HG02981 (cell line): ENCODE results near the gene MRPL44.
"Not testable (repeated sequence)": the region's sequence is repeated elsewhere in the genome, so short reads cannot be mapped to it uniquely, and the experiment has no call there.

Experiments used
- ATAC-seq: cut with Tn5 transposase; IDR thresholded peaks from one replicate; pipeline ENCODE4 v1.9.1; 2021; ENCODE audit warnings: mild to moderate bottlenecking, moderate library complexity; ENCODE audit not compliant: unreplicated experiment

Gene MRPL44

DNA sequence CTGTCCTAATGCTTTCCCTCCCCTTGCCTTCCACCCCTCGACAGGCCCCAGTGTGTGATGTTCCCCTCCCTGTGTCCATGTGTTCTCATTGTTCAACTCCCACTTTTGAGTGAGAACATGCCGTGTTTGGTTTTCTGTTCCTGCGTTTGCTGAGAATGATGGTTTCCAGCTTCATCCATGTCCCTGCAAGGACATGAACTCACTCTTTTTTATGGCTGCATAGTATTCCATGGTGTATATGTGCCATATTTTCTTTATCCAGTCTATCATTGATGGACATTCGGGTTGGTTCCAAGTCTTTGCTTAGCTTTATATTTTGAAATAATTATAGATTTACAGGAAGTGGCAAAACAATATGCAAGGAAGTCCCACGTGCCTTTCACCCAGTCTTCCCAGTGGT lies 43.4 kb downstream of the MRPL44 start:
- ATAC-seq, result not testable (repeated sequence)

DNA sequence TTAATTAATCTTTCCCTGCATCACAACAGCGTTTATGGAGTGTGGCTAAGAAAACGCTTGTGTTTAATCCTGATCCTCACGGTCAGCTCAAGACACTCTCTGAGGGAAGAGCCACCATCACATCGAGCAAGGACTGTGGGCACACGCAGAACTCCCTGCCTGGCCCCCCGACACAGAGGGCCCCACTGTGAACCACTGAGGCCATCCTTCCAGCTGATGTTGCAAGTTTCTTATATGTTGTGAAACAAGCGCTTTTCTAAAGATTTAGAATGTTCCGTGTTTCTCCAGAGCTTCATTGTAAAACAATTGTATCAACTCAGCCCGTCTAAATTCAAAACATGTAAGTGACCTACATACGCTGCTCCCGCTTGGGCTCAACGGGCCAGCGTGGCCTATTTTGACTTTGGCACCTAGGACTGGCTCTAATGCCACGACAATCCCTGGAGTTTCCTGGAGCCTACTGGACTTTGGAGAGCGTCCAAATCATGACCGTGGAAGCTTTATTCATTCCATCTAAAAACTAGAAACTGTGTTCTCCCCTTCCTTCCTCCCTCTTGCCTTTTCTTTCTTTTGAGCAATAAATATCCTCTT lies 46.9 kb downstream of the MRPL44 start:
- no peak for ATAC-seq

DNA sequence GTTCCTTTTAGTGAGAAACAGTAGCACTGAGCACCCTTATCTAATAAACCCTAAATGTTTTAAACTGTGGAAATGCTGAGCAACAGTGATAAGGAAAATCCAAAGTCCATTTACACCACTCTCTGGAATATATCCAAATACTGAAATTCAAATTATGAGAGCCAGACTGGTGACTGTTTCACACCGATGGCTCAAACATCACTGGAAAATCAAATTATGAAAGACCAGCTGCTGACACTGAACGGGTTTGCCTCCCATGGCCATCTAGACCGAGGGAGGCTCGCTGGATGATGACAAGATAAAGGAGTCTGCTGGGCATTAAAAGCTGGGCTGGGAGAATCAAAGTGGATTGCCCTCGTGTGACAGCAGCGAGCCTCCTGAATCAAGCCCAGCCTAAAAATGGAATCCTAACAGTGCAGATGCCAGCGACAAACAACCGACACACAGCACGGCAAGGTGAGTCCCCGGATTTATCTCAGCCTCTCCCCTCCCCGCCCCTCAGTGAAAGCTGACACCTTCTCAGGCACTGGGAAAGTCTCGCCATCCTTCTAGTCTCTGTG lies 51.5 kb downstream of the MRPL44 start:
- no peak for ATAC-seq

DNA sequence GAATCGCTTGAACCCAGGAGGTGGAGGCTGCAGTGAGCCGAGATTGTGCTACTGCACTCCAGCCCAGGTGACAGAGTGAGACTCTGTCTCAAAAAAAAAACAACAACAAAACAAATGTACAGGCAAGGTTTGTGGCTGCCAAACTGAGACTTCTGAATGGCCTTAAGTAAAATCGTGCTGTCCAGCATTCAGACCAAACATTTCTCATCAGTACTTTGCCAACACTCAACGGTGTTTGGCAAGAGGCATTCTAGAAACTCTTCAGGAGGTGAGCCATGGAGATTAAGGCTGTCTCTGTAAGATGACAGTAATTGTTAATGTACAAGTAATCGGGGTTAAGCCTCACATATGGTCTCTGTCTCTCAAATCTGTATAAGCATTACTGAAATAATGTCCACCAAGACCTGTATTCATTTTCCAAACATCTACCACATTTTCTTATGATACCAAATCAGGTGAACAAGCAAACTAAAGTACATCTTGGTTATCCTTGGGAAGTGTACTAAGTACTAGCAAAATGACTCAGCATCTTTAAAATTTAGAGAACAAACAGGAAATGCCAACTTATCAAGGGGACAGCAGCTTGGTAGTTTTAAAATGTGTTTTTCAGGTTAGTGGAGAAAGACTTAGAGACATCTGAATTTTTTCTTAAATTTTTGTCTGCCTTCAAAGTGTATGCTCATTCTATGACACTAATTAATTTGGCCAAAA lies 52.5 kb downstream of the MRPL44 start:
- ATAC-seq, result no peak

DNA sequence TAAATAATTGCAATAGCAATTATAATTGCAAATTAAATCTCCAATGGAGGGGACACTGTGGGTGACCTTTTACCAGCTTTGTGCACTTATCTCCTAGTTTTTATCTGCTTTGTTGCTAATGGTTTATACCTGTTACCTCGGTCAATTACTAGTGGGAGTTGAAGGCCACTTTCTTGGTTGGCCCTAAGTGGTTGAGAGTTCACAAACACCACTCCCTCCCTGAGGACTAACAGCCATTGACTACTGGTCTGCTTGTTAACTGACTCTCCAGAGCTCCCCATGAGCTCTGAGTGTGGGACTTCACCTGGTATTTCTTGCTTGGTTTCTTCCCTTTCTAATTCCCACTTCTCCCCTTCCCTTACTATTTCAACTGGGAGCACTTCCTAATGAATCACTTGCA lies 54.6 kb downstream of the MRPL44 start:
- ATAC-seq, result no peak

DNA sequence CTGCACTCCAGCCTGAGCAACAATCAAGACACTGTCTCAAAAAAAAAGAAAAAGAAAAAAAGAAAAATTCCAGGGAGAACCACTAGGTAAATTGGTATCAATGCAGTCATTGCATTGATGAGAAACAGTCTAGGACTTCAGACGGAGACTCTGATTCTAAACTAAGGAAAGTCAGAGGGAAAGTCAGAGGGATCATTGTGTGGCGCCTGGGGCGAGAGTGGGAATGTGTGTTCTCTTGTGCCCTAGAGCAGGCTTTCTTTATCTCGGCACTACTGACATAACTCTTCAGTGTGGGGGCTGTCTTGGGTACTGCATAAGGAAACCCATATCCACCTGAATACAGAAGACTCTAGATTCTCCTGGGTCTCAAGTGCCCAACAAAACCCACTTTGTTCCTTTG lies 57.1 kb downstream of the MRPL44 start:
- no peak for ATAC-seq

DNA sequence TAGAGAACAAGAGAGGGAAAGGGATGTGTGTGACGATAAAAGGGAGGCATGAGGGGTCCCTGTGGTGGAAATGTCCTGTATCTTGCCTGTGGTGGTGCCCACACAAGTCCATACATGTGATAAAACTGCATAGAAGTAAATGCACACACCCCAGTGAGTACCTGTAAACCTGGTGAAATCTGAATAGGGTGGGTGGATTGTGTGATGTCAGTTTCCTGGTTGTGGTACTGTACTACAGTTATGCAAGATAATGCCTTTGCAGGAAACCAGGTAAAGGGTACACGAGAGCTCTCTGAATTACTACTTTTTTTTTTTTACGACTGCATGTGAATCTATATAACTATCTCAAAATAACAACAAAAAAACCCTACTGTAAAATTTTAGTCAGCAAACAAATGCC lies 59.7 kb downstream of the MRPL44 start:
- ATAC-seq, result no peak
